ENCODE data around the gene KRT71. TPM values are rescaled to one million over a fixed set of nuclear protein-coding genes. Genes with fewer than 3 reads are reported as not detected.

KRT71 gene
- polyA plus RNA-seq, 1 experiment = not detected

DNA sequence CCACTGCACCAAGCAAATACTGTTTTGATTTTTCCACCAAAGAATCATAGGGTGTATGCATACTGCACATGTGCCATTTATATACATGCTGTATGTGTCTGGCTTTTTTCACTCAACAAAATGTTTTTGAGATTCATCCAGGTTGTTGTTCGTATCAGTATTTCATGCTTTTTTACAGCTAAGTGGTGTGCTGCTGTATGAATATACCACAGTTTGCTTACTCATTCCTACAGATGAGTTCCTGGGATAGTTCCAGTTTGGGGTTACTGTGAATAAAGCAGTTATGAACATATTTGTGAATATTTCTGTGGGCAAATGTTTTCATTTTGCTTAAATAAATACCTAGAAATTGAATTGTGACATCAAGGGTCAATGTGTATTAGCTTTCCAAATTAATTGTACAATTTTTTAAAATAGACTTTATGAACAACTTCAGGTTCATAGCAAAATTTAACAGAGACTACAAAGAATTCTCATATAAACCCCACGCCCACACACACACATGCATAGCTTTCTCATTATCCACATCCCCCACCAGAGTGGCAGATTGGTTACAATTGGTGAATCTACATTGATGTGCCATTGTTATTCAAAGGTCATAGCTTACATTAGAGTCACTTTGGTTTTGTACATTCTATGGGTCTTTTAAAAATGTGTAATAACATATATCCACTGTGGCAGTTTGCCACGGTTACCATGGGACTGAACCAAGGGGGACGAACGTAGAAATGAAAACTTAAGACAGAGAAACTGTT lies 53.0 kb downstream of the KRT71 start:
- Histone ChIP-seq H3K27me3 (ENCODE audit: control insufficient read depth, insufficient read depth, low read length) (no peaks in the 10 kb centered on the region), H3K4me3 (ENCODE audit: low read depth, low read length) (no peak overlapping the region), H3K36me3 (ENCODE audit: control insufficient read depth, insufficient read depth, low read length) (no peaks in the 10 kb centered on the region)
- TF ChIP-seq, protein P1, sequence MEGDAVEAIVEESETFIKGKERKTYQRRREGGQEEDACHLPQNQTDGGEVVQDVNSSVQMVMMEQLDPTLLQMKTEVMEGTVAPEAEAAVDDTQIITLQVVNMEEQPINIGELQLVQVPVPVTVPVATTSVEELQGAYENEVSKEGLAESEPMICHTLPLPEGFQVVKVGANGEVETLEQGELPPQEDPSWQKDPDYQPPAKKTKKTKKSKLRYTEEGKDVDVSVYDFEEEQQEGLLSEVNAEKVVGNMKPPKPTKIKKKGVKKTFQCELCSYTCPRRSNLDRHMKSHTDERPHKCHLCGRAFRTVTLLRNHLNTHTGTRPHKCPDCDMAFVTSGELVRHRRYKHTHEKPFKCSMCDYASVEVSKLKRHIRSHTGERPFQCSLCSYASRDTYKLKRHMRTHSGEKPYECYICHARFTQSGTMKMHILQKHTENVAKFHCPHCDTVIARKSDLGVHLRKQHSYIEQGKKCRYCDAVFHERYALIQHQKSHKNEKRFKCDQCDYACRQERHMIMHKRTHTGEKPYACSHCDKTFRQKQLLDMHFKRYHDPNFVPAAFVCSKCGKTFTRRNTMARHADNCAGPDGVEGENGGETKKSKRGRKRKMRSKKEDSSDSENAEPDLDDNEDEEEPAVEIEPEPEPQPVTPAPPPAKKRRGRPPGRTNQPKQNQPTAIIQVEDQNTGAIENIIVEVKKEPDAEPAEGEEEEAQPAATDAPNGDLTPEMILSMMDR (IDR thresholded peaks at IDR 0.05; ENCODE audit: insufficient read depth, low read depth, low read length) = no peak
- ChIA-PET POLR2A (interaction anchor here (0.6 kb wide), 1 partner anchor 309 kb away, joined by 3 read pairs; no protein-coding TSS in a partner anchor), CTCF (interaction anchor here (1.0 to 2.3 kb wide), 5 partner anchors 10 to 278 kb away, joined by 3 to 8 read pairs (median 4); no protein-coding TSS in a partner anchor)
- DNase-seq (ENCODE audit: low read depth) = no peak

DNA sequence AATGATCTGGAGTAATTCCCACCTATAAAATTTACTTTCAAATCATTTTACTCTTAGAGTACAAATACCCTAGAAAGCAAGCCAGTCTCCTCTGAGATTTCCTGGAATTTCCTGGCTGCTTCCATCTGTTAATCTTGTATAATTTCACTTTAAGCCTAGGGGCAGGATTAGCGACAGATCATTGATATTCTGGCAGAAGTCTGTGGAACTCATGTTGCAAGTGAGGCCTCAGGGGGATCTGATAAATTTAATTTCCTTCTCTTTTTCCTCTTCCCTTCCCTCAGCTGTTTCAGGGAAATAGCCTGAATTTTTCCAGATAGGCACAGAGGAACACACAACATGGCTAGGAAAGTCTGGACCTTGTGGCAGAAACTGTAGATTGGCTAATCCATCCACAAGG lies 54.0 kb downstream of the KRT71 start:
- H3K4me3 ChIP-seq (ENCODE audit: low read depth, low read length) = no peak overlapping the region
- no peak for DNase-seq (ENCODE audit: low read depth)
- ChIA-PET POLR2A (no interaction called here), CTCF (interaction anchor here (2.3 kb wide), 1 partner anchor 108 kb away, joined by 8 read pairs; no protein-coding TSS in a partner anchor)
- H3K36me3 ChIP-seq (ENCODE audit: control insufficient read depth, insufficient read depth, low read length) = no peaks in the 10 kb centered on the region
- no peaks in the 10 kb centered on the region for H3K27me3 ChIP-seq (ENCODE audit: control insufficient read depth, insufficient read depth, low read length)
- TF ChIP-seq, protein P1 (IDR thresholded peaks at IDR 0.05; ENCODE audit: insufficient read depth, low read depth, low read length) = no peak

DNA sequence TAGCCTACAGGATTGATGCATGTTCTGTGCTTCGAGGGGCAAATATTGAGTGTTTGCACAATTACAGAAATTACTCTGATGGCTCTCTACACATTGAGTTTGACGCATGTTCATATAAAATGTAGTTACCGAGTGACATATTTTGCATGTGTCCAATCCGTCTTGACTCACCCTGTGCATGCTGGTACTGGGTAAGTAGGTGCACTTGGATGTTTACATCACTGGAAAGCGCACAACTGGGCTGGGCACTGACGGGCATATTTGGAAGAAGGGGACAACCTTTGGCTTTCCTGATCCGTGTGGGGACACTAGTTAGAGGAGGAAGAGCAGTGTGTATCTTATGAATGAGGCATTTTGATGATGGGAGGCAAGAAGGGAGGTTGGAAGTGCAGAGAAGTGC lies 55.0 kb downstream of the KRT71 start:
- CTCF ChIA-PET = no interaction called here
- POLR2A ChIA-PET = no interaction called here
- DNase-seq (ENCODE audit: low read depth) = no peak
- Histone ChIP-seq H3K4me3 (ENCODE audit: low read depth, low read length) (no peak overlapping the region), H3K27me3 (ENCODE audit: control insufficient read depth, insufficient read depth, low read length) (peaks cover 3% of the 10 kb centered on the region; the same call in 1 of the 2 replicates), H3K36me3 (ENCODE audit: control insufficient read depth, insufficient read depth, low read length) (no peaks in the 10 kb centered on the region)
- TF ChIP-seq, protein P1 (IDR thresholded peaks at IDR 0.05; ENCODE audit: insufficient read depth, low read depth, low read length) = no peak

DNA sequence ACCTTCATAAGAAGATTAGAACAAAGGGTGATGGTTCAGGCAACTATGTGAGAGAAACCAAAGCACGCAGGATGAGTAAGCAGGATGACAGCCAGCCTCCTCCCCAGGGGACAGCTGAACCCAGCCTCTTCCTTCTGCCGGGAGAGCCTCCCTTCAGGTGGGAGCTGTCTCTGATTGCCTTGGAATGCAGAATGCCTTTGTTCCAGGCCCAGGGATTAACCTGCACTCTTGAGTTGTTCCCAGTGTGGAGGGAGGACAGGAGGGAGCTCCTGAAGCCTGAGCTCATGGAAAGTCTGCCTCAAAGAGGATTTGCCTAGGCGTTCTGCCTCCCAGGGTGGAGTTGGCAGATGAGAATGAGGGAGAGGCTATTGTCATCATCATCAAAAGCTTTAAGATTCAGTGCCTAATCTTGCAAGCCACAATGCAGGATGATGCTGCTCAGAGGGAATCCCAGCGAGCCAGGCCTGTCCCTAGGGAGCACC lies 56.3 kb downstream of the KRT71 start:
- peaks cover 3% of the 10 kb centered on the region; the same call in 1 of the 2 replicates for H3K27me3 ChIP-seq (ENCODE audit: control insufficient read depth, insufficient read depth, low read length)
- no peak for DNase-seq (ENCODE audit: low read depth)
- no peaks in the 10 kb centered on the region for H3K36me3 ChIP-seq (ENCODE audit: control insufficient read depth, insufficient read depth, low read length)
- no peak overlapping the region for H3K4me3 ChIP-seq (ENCODE audit: low read depth, low read length)
- ChIA-PET CTCF (interaction anchor here (0.7 to 3.2 kb wide), 3 partner anchors 10 to 116 kb away, joined by 3 to 17 read pairs (median 6); no protein-coding TSS in a partner anchor), POLR2A (no interaction called here)
- TF ChIP-seq, protein P1 (IDR thresholded peaks at IDR 0.05; ENCODE audit: insufficient read depth, low read depth, low read length) = no peak

DNA sequence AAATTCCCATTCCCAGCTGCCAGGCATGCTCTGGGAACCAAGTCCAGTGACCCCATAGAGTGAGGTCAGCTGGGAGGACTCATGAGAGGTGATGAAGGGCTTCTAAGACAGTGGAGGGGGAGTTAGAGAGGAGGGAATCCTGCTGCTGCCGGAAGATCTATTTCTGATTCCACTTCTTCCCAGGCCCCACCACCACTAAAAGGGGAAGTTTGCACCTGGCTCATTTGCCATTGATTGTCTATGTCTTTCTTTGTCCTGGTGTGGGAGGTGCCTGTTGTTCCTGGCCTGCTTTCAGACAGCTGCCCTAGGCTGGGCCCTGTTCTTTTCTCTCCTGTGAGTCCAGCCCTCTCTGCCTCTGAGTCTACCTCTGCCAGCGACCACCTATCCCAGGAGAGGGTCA lies 56.9 kb downstream of the KRT71 start:
- DNase-seq (ENCODE audit: low read depth) = no peak
- Histone ChIP-seq H3K4me3 (ENCODE audit: low read depth, low read length) (no peak overlapping the region), H3K27me3 (ENCODE audit: control insufficient read depth, insufficient read depth, low read length) (peaks cover 5% of the 10 kb centered on the region), H3K36me3 (ENCODE audit: control insufficient read depth, insufficient read depth, low read length) (no peaks in the 10 kb centered on the region)
- ChIA-PET CTCF (interaction anchor here (0.7 to 3.2 kb wide), 4 partner anchors 11 to 115 kb away, joined by 3 to 17 read pairs (median 4); no protein-coding TSS in a partner anchor), POLR2A (no interaction called here)
- TF ChIP-seq, protein P1 (IDR thresholded peaks at IDR 0.05; ENCODE audit: insufficient read depth, low read depth, low read length) = no peak

Measured in BJ (cell line).